Neural cell (in vitro differentiated cells): ENCODE measurements around the gene ASXL1. TPM values are rescaled to one million over a fixed set of nuclear protein-coding genes. Genes with fewer than 3 reads are reported as not detected.

Experiments used
- H2AFZ ChIP-seq: fragments of 200-600, 300-800 bp; sonication (generic), shearing (Covaris generic); 2 replicates; pipeline ENCODE4 v1.6.0; 2014; ENCODE audit warnings: low read depth, mild to moderate bottlenecking, antibody characterized with exemption, low read length, moderate library complexity
- H3F3A ChIP-seq: fragments of 200-600 bp; shearing (Covaris generic); 2 replicates; pipeline ENCODE4 v1.6.1; 2016; ENCODE audit warnings: mild to moderate bottlenecking, moderate library complexity, mixed read lengths, antibody characterized with exemption, low read length; ENCODE audit not compliant: insufficient read depth, poor library complexity, severe bottlenecking
- H3K27ac ChIP-seq: fragments of 200-600, 300-800 bp; sonication (generic), shearing (Covaris generic); 2 replicates; pipeline ENCODE4 v1.5.1; 2014; ENCODE audit warnings: mild to moderate bottlenecking, low read length, moderate library complexity
- H3K27me3 ChIP-seq: fragments of 300-800, 200-600 bp; sonication (generic), shearing (Covaris generic); 2 replicates; pipeline ENCODE4 v1.6.0; 2014; ENCODE audit warnings: mild to moderate bottlenecking, low read depth, low read length, moderate library complexity; ENCODE audit not compliant: insufficient read depth
- H3K36me3 ChIP-seq: fragments of 300-800, 200-600 bp; sonication (generic), shearing (Covaris generic); 2 replicates; pipeline ENCODE4 v1.5.1; 2014; ENCODE audit warnings: mild to moderate bottlenecking, antibody characterized with exemption, low read length, moderate library complexity; ENCODE audit not compliant: insufficient read depth
- H3K4me2 ChIP-seq: fragments of 300-800, 200-600 bp; sonication (generic), shearing (Covaris generic); 2 replicates; pipeline ENCODE4 v1.6.0; 2014; ENCODE audit warnings: mild to moderate bottlenecking, low read length
- H3K4me3 ChIP-seq: fragments of 300-800, 200-600 bp; sonication (generic), shearing (Covaris generic); 2 replicates; pipeline ENCODE4 v1.5.1; 2014; ENCODE audit warnings: mild to moderate bottlenecking, low read length, moderate library complexity
- H3K79me2 ChIP-seq: fragments of 200-600 bp; shearing (Covaris generic); replicated peaks from 2 replicates; pipeline ENCODE4 v1.6.0; 2014; ENCODE audit warnings: mild to moderate bottlenecking, low read length, moderate library complexity; ENCODE audit not compliant: insufficient read depth
- H3K9ac ChIP-seq: fragments of 300-800, 200-600 bp; sonication (generic), shearing (Covaris generic); 2 replicates; pipeline ENCODE4 v1.6.1; 2016; ENCODE audit warnings: mild to moderate bottlenecking, low read length, mixed read lengths
- H3K9me2 ChIP-seq: fragments of 200-600 bp; shearing (Covaris generic); 2 replicates; pipeline ENCODE4 v1.6.1; 2016; ENCODE audit warnings: mild to moderate bottlenecking, low read length, mixed read lengths; ENCODE audit not compliant: insufficient read depth
- H3K9me3 ChIP-seq: fragments of 200-600, 300-800 bp; sonication (generic), shearing (Covaris generic); 2 replicates; pipeline ENCODE4 v1.6.1; 2016; ENCODE audit warnings: mild to moderate bottlenecking, mixed run types, low read length, moderate library complexity, mixed read lengths
- H4K20me1 ChIP-seq: fragments of 200-600 bp; shearing (Covaris generic); 2 replicates; pipeline ENCODE4 v1.6.1; 2016; ENCODE audit warnings: mild to moderate bottlenecking, mixed run types; ENCODE audit not compliant: insufficient read depth
- EP300 ChIP-seq: fragments of 450-650 bp; conservative IDR thresholded peaks from 2 replicates; pipeline ENCODE4 v1.6.1; 2014; ENCODE audit warnings: antibody characterized with exemption, mild to moderate bottlenecking, moderate library complexity; ENCODE audit not compliant: poor library complexity, severe bottlenecking
- EZH2 ChIP-seq: fragments of 200-600, 300-800 bp; shearing (Covaris generic), sonication (generic); IDR thresholded peaks from 2 replicates; pipeline ENCODE4 v1.6.1; 2014; ENCODE audit warnings: antibody characterized with exemption, low read length, borderline replicate concordance, mild to moderate bottlenecking; ENCODE audit not compliant: insufficient read depth, poor library complexity, severe bottlenecking
- MXI1 ChIP-seq: fragments of 450-650 bp; conservative IDR thresholded peaks from 2 replicates; pipeline ENCODE4 v1.6.1; 2014; ENCODE audit warnings: antibody characterized with exemption, mild to moderate bottlenecking; ENCODE audit not compliant: poor library complexity, severe bottlenecking
- POLR2AphosphoS5 ChIP-seq: IDR thresholded peaks from 2 replicates; pipeline ENCODE4 v1.6.1; 2012
- RAD21 ChIP-seq: fragments of 450-650 bp; conservative IDR thresholded peaks from 2 replicates; pipeline ENCODE4 v1.6.1; 2014; ENCODE audit warnings: antibody characterized with exemption, mild to moderate bottlenecking, moderate library complexity
- SMC3 ChIP-seq: fragments of 450-650 bp; conservative IDR thresholded peaks from 2 replicates; pipeline ENCODE4 v1.6.1; 2014; ENCODE audit warnings: antibody characterized with exemption, mild to moderate bottlenecking, moderate library complexity; ENCODE audit not compliant: poor library complexity
- TAF1 ChIP-seq: IDR thresholded peaks from 2 replicates; pipeline ENCODE4 v1.6.1; 2012; ENCODE audit warnings: low read depth
- polyA plus RNA-seq: library from polyadenylated mRNA; depleted of rRNA; stranded (reverse); fragments of >200 nt; gene quantifications from 2 replicates; pipeline ENCODE4 v1.2.3, GENCODE V29; 2014
- TF ChIP-seq, protein P1 (sequence below): fragments of 450-650 bp; IDR thresholded peaks from 2 replicates; pipeline ENCODE4 v1.5.1; 2014; ENCODE audit warnings: antibody characterized with exemption, mild to moderate bottlenecking, moderate library complexity; ENCODE audit not compliant: poor library complexity, severe bottlenecking
- TF ChIP-seq, protein P2 (sequence below): IDR thresholded peaks from 2 replicates; pipeline ENCODE4 v1.6.1; 2012; ENCODE audit warnings: borderline replicate concordance

The ASXL1 gene
- polyA plus RNA-seq, 1 donor from 2014 or later = 45.9 TPM

DNA sequence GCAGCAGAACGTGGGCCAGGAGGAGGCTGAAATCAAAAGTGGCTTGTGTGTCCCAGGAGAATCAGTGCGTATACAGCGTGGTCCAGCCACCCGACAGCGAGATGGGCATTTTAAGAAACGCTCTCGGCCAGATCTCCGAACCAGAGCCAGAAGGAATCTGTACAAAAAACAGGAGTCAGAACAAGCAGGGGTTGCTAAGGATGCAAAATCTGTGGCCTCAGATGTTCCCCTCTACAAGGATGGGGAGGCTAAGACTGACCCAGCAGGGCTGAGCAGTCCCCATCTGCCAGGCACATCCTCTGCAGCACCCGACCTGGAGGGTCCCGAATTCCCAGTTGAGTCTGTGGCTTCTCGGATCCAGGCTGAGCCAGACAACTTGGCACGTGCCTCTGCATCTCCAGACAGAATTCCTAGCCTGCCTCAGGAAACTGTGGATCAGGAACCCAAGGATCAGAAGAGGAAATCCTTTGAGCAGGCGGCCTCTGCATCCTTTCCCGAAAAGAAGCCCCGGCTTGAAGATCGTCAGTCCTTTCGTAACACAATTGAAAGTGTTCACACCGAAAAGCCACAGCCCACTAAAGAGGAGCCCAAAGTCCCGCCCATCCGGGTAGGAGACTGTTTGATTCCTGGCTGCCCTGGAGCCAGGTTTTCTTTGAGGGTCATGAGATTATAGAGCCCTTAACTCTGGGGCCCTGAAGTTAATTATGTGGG, 75.3 kb downstream of the ASXL1 start:
- Histone ChIP-seq H3K9me3 (no peaks in the 10 kb centered on the region), H3K9ac (no peak overlapping the region), H3F3A (no peaks in the 10 kb centered on the region), H3K9me2 (no peaks in the 10 kb centered on the region), H3K4me2 (no peak overlapping the region), H3K27me3 (no peaks in the 10 kb centered on the region), H3K27ac (no peak overlapping the region), H3K79me2 (no peaks in the 10 kb centered on the region), H4K20me1 (no peaks in the 10 kb centered on the region), H3K4me3 (no peak overlapping the region), H2AFZ (no peak overlapping the region), H3K36me3 (peaks cover 25% of the 10 kb centered on the region)
- no peak for TF ChIP-seq EZH2
- TF ChIP-seq TAF1 = no peak
- no peak for TF ChIP-seq SMC3
- TF ChIP-seq, protein P1, sequence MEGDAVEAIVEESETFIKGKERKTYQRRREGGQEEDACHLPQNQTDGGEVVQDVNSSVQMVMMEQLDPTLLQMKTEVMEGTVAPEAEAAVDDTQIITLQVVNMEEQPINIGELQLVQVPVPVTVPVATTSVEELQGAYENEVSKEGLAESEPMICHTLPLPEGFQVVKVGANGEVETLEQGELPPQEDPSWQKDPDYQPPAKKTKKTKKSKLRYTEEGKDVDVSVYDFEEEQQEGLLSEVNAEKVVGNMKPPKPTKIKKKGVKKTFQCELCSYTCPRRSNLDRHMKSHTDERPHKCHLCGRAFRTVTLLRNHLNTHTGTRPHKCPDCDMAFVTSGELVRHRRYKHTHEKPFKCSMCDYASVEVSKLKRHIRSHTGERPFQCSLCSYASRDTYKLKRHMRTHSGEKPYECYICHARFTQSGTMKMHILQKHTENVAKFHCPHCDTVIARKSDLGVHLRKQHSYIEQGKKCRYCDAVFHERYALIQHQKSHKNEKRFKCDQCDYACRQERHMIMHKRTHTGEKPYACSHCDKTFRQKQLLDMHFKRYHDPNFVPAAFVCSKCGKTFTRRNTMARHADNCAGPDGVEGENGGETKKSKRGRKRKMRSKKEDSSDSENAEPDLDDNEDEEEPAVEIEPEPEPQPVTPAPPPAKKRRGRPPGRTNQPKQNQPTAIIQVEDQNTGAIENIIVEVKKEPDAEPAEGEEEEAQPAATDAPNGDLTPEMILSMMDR = no peak
- TF ChIP-seq, protein P2, sequence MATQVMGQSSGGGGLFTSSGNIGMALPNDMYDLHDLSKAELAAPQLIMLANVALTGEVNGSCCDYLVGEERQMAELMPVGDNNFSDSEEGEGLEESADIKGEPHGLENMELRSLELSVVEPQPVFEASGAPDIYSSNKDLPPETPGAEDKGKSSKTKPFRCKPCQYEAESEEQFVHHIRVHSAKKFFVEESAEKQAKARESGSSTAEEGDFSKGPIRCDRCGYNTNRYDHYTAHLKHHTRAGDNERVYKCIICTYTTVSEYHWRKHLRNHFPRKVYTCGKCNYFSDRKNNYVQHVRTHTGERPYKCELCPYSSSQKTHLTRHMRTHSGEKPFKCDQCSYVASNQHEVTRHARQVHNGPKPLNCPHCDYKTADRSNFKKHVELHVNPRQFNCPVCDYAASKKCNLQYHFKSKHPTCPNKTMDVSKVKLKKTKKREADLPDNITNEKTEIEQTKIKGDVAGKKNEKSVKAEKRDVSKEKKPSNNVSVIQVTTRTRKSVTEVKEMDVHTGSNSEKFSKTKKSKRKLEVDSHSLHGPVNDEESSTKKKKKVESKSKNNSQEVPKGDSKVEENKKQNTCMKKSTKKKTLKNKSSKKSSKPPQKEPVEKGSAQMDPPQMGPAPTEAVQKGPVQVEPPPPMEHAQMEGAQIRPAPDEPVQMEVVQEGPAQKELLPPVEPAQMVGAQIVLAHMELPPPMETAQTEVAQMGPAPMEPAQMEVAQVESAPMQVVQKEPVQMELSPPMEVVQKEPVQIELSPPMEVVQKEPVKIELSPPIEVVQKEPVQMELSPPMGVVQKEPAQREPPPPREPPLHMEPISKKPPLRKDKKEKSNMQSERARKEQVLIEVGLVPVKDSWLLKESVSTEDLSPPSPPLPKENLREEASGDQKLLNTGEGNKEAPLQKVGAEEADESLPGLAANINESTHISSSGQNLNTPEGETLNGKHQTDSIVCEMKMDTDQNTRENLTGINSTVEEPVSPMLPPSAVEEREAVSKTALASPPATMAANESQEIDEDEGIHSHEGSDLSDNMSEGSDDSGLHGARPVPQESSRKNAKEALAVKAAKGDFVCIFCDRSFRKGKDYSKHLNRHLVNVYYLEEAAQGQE = no peak
- no peak for TF ChIP-seq RAD21
- TF ChIP-seq EP300 = no peak
- TF ChIP-seq MXI1 = no peak

DNA sequence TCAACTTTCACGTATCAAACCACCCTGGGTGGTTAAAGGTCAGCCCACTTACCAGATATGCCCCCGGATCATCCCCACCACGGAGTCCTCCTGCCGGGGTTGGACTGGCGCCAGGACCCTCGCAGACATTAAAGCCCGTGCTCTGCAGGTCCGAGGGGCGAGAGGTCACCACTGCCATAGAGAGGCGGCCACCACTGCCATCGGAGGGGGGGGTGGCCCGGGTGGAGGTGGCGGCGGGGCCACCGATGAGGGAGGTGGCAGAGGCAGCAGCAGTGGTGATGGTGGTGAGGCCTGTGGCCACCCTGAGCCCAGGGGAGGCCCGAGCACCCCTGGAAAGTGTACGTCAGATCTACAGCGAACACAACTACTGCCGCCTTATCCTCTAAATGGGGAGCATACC, 76.3 kb downstream of the ASXL1 start:
- Histone ChIP-seq H3K27me3 (no peaks in the 10 kb centered on the region), H3F3A (no peaks in the 10 kb centered on the region), H3K4me2 (no peak overlapping the region), H4K20me1 (no peaks in the 10 kb centered on the region), H3K9me3 (no peaks in the 10 kb centered on the region), H3K4me3 (no peak overlapping the region), H3K27ac (no peak overlapping the region), H3K9me2 (no peaks in the 10 kb centered on the region), H3K79me2 (no peaks in the 10 kb centered on the region), H3K9ac (no peak overlapping the region), H3K36me3 (peaks cover 25% of the 10 kb centered on the region), H2AFZ (no peak overlapping the region)
- TF ChIP-seq TAF1 (no peak), SMC3 (no peak), EP300 (no peak), RAD21 (no peak), MXI1 (no peak), POLR2AphosphoS5 (no peak), EZH2 (no peak)
- TF ChIP-seq, protein P2 = no peak
- TF ChIP-seq, protein P1 = no peak
